Tongue (tissue), 2 donors: Measurements from ENCODE around the gene GGPS1. TPM values are rescaled to one million over a fixed set of nuclear protein-coding genes. Genes with fewer than 3 reads are reported as not detected.
"Not testable (repeated sequence)": the region's sequence is repeated elsewhere in the genome, so short reads cannot be mapped to it uniquely, and the experiment has no call there.

Experiments used
- DNase-seq: peaks from one replicate; pipeline ENCODE4 v3.0.0-alpha.2; 2015
- total RNA-seq: library from RNA; depleted of rRNA; stranded (reverse); fragments of >200 nt; gene quantifications from one replicate; pipeline ENCODE4 v1.2.3, GENCODE V29; 2014

Gene GGPS1
- total RNA-seq, 1 donor from 2014 or later: 24.2 TPM

DNA sequence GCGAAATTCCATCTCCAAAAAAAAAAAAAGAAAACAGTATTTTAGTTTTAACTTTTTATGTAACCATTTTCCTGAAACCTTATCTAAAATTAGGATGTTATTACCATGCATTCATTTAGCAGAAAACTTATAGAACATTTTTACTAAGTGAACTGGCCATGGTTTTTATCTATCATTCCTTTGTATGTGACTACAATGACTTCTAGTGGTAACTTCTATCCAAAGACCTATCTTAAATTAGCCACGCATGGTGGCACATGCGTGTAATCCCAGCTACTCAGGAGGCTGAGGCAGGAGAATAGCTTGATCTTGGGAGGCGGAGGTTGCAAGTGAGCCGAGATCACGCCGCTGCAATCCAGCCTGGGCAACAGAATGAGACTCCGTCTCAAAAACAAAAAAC, 11.4 kb downstream of the GGPS1 start:
- no peak for DNase-seq

DNA sequence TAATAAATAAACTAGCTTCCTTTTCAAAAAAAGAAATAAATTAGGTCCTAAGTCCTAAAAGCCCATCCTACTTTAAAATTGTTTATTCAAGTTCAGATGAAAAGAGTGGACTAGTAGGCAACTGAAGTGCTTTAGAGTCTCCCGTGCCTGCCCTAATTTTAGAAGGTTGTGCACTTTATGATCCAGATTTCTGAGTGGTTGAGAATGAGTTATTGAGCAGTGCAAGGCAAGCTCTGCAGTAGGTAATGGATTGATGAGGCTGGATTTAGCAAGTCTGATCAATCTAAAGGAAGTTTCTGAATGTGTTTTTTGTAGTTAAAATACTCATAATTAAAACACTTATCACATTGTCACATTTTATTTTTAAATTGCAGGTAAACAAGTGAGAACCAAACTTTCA, 13.0 kb downstream of the GGPS1 start:
- no peak for DNase-seq

GRCh38 chr1:235342039-235342438, 13.7 kb downstream of the GGPS1 start:
- DNase-seq: no peak

DNA sequence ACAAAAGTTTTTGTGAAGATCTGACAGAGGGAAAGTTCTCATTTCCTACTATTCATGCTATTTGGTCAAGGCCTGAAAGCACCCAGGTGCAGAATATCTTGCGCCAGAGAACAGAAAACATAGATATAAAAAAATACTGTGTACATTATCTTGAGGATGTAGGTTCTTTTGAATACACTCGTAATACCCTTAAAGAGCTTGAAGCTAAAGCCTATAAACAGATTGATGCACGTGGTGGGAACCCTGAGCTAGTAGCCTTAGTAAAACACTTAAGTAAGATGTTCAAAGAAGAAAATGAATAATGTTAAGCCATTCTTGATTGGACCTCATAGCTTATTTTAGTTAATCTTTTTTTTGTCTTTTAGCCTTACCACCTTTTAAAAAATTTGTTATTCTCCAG, 14.1 kb downstream of the GGPS1 start:
- no peak for DNase-seq

GRCh38 chr1:235343726-235344125, 15.4 kb downstream of the GGPS1 start:
- no peak for DNase-seq

GRCh38 chr1:235351441-235351840, 23.1 kb downstream of the GGPS1 start:
- DNase-seq: peak; percentile 16

DNA sequence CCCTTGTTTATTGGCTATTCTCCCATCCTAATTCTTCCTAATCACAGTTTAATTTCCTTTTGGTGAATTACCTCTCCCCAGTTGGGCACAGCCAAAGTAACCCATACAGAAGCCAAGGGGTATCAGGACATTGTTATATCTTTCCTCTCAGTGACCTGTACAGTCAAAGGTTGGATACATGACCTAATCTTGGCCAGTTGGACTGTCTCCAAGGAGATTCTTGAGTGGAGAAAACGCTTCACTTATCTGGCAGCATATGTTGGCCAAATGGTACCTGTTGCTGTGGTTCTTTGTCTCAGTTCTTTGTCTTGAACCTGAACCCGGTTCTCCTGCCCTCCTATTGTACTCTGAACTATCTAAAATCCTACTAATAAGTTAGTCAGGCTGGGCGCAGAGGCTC, 23.5 kb downstream of the GGPS1 start:
- no peak for DNase-seq

GRCh38 chr1:235357485-235358373, 29.4 kb downstream of the GGPS1 start:
- DNase-seq: no peak

GRCh38 chr1:235358899-235359298, 30.5 kb downstream of the GGPS1 start:
- DNase-seq: no peak

DNA sequence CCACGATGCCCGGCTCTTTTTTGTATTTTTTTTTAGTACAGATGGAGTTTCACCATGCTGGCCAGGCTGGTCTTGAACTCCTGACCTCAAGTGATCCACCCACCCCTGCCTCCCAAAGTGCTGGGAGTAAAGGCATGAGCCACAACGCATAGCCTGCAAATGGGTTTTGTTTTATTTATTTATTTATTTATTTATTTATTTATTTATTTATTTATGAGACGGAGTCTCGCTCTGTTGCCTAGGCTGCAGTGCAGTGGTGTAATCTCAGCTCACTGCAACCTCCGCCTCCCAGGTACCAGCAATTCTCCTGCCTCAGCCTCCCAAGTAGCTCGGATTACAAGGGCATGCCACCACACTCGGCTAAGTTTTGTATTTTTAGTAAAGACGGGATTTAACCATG, 35.8 kb downstream of the GGPS1 start:
- not testable (repeated sequence) for DNase-seq

GRCh38 chr1:235366286-235366685, 37.9 kb downstream of the GGPS1 start:
- DNase-seq: no peak

DNA sequence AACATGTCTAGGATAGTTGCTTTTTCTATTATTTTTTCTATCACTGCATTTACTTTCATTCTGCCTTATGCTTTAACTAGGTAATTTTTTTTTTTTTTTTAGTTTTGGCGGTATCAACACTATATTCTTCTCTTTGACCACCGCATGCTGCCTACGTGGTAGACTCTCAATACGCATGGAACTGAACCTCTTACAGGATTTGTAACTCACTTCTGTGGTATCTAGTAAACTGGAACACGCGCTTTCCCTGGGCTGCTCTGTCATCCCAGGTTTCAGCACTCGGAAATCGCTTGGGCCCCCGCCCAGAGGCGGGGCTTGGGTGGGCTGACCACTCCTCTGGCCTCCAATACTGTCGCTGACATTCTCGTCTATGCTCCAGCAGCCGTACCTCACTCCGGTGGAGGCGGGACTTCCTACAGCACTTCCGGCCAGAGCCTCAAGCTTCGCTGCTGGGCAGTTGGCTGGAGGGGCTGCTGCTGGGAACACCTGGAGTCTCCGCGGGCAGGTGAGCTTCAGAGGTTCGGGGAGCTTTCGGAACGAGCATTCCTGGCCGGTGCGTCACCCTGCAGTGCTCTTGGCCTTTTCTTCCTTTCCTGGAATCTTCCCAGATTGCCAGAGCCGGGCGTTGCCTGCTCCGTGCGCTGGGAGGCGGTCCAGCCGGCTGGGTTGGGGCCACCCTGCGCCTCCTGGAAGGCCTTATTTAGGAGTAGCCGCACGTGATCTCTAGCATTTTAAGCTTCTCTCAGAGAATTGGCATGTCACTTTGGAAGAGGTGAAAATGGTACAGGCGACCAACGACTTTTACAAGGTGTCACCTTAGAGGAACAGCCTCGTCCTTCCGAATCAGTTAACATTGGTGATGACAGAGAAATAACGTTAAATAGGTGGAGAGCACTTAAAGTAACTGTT, 38.9 kb downstream of the GGPS1 start, which contains the start of gene TBCE:
TSS of gene TBCE (plus strand) at position 428 of the 909 bp plus-strand sequence. CDS start 12,623 bp downstream, outside the sequence.
- DNase-seq: peak; percentile 99

GRCh38 chr1:235368428-235368827, 40.1 kb downstream of the GGPS1 start:
- DNase-seq: no peak

GRCh38 chr1:235369802-235370201, 41.4 kb downstream of the GGPS1 start:
- no peak for DNase-seq

- no peak for DNase-seq
Measured at GRCh38 chr1:235375919-235376605, 47.7 kb downstream of the GGPS1 start.

GRCh38 chr1:235378134-235378735, 49.9 kb downstream of the GGPS1 start:
- not testable (repeated sequence) for DNase-seq

DNA sequence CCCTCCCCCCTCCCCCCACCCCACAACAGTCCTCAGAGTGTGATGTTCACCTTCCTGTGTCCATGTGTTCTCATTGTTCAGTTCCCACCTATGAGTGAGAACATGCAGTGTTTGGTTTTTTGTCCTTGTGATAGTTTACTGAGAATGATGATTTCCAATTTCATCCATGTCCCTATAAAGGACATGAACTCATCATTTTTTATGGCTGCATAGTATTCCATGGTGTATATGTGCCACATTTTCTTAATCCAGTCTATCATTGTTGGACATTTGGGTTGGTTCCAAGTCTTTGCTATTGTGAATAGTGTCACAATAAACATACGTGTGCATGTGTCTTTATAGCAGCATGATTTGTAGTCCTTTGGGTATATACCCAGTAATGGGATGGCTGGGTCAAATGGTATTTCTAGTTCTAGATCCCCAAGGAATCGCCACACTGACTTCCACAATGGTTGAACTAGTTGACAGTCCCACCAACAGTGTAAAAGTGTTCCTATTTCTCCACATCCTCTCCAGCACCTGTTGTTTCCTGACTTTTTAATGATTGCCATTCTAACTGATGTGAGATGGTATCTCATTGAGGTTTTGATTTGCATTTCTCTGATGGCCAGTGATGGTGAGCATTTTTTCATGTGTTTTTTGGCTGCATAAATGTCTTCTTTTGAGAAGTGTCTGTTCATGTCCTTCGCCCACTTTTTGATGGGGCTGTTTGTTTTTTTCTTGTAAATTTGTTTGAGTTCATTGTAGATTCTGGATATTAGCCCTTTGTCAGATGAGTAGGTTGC, 53.8 kb downstream of the GGPS1 start:
- DNase-seq: not testable (repeated sequence)

- not testable (repeated sequence) for DNase-seq
Measured at GRCh38 chr1:235385633-235386032, 57.3 kb downstream of the GGPS1 start.

DNA sequence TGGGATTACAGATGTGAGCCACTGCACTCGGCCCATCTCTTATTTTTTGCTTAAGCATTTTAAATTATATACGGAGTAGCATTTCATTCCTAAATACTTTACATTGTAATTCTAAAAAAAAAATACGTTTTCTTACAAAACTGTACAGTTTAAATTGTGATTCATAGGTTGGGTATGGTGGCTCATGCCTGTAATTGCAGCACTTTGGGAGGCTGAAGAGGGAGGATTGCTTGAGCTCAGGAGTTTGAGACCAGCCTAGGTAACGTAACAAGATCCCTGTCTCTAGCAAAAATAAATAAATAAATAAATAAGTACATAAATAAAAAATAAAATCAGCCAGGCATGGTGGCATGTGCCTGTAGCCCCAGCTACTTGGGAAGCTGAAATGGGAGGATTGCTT, 63.5 kb downstream of the GGPS1 start:
- DNase-seq: no peak
